Measurements from ENCODE around the gene PRSS27.
"Not testable (repeated sequence)": the region's sequence is repeated elsewhere in the genome, so short reads cannot be mapped to it uniquely, and the experiment has no call there.

Gene PRSS27

DNA sequence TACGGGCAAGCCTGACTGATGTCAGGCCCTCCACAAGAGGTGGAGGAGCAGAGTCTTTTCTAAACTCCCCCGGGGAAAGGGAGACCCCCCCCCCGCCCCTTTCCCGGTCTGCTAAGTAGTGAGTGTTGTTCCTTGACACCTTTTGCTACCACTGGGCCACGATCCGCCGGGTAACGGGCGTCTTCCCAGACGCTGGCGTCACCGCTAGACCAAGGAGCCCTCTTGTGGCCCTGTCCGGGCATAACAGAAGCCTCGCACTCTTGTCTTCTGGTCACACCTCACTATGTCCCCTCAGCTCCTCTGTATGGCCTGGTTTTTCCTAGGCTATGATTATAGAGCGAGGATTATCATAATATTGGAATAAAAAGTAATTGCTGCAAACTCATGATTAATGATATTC lies 50.0 kb downstream of the PRSS27 start:
- not testable (repeated sequence) for FAIRE-seq

DNA sequence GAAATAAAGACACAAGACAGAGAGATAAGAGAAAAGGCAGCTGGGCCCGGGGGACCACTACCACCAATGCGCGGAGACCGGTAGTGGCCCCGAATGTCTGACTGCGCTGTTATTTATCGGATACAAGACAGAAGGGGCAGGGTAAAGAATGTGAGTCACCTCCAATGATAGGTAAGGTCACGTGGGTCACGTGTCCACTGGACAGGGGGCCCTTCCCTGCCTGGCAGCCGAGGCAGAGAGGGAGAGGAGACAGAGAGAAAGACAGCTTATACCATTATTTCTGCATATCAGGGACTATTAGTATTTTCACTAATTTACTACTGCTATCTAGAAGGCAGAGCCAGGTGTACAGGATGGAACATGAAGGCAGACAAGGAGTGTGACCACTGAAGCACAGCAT lies 50.4 kb downstream of the PRSS27 start:
- FAIRE-seq, result not testable (repeated sequence)

DNA sequence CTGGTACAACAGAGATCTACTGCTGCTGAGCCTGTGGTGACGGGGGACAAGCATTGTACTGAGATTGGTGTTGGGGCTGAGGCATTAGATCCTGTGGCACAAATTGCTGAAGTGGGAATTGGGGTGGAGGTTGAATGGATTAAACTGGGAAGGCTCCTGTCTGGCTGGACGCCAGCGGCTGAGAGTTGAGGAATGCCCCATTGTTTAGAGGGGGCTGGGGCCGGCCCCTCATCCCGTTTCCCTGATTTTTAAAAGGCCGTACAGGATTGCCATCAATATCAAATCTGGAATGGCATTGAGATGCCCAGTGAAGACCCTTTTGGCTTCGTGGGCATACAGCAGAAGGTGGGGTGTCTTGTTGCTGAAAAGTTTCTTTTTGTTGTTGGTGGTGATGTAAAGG lies 53.4 kb downstream of the PRSS27 start:
- FAIRE-seq, result not testable (repeated sequence)

DNA sequence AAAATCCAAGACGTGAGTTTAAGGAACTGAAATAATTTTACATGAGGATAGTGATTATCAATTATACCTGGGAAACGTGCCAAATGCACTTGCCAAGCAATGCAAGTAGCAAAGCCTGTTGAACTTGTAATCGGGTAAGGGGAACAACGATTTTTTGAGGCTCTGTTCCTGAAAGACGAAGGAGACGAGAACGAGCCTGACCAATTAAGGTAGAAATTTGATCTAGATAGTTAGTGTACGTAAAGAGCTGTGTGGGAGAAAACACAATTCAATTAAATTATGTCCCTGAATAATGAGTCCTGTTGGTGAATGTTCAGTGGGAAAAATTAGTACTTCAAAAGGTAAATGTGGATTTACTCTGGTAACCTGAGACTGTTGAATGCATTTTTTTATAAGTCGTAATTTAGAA lies 55.4 kb downstream of the PRSS27 start:
- no peak for FAIRE-seq

DNA sequence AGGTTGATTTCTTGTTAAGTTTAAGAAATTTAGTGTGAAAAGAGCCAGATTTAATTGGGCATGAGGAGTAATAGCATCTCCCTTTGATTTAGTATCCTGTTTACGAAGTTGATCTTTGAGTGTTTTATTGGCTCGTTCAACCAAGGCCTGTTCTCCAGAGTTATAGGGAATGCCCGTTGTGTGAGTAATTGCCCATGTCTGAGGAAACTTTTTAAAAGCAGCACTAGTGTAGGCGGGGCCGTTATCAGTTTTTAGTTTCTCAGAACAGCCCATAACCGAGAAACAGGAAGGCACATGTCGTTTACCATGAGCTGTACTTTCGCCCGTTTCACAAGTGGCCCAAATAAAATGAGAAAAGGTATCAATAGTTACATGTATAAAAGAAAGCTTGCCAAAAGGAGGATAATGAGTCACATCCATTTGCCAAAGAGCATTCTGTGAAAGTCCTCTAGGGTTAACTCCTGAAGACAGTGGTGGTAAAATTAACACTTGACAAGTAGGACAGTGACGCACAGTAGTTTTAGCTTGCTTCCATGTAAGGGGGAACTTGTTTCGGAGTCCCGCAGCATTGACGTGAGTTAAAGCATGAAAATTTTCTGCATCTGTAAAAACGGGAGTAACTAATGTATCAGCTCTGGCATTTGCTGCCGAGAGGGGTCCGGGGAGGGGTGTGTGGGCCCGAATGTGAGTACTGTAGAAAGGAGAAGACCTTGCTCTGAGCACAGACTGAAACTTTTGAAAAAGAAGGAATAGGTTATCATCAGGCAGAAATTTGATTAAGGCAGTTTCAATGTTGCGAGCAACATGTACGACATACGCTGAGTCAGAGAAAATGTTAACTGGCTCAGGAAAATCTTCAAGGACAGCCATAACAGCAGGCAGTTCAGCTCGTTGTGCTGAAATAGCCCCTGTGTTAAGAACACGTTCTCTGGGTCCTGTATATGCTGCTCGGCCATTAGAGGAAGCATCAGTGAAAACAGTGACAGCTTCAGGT lies 56.2 kb downstream of the PRSS27 start:
- FAIRE-seq, result no peak
